ENCODE data around the gene NUP160.

The NUP160 gene

DNA sequence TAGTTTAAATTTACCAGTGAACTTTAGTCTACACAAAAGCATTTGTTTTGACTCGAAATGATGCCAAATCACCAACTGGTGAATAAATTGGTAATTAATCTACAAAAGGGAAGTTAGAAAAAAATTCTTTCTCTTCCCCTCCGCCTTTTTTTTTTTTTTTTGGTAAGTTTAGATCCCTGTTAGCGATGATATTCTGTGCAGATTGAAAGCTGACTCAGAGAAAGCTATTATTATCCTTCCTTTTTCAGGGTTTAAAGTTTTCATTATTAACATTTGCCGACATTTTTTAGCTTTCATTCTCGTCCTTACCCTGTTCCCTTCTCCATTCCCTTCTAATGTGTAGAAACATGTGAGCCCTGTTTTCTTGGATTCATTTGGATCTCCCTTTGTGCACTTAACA, 16.8 kb upstream of the NUP160 start:
- peak; percentile 9; the same call in 2 of the 3 replicates for ATAC-seq
- TF ChIP-seq ZNF70 (CRISPR knock-in tag; IDR thresholded peaks at IDR 0.05): no peak
- TF ChIP-seq, protein P1, sequence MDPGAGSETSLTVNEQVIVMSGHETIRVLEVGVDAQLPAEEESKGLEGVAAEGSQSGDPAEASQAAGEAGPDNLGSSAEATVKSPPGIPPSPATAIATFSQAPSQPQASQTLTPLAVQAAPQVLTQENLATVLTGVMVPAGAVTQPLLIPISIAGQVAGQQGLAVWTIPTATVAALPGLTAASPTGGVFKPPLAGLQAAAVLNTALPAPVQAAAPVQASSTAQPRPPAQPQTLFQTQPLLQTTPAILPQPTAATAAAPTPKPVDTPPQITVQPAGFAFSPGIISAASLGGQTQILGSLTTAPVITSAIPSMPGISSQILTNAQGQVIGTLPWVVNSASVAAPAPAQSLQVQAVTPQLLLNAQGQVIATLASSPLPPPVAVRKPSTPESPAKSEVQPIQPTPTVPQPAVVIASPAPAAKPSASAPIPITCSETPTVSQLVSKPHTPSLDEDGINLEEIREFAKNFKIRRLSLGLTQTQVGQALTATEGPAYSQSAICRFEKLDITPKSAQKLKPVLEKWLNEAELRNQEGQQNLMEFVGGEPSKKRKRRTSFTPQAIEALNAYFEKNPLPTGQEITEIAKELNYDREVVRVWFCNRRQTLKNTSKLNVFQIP (CRISPR knock-in tag; IDR thresholded peaks at IDR 0.05; ENCODE audit: borderline replicate concordance, low read depth): no peak
- TF ChIP-seq TCF4 (CRISPR knock-in tag; IDR thresholded peaks at IDR 0.05; ENCODE audit: borderline replicate concordance): no peak

DNA sequence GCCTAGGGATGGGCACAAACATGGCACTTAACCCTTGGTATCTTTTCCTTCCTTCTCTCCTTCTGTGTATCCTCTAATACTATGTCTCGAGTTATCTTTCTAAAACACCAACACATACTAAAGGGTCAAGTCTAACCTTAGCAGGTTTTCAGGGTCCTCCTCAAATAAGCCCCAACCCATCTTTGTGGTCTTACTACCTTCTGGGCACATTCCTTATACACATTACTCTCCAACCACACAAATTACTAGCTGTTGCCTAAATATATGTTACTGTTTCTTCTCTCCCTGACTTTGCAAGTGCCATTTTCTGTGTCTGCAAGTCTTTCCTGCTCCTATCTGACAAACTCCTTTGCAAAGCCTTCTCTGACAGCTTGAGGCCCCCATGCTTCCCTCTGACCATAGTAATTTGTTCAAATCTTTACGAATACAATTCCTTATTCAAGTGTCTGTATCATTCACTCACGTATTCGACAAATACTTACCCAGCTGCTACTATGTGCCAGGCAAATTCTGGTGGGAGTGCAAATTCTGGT, 15.8 kb upstream of the NUP160 start:
- TF ChIP-seq ZFP3 (CRISPR knock-in tag; IDR thresholded peaks at IDR 0.05): no peak
- TF ChIP-seq TOX (CRISPR knock-in tag; IDR thresholded peaks at IDR 0.05; ENCODE audit: borderline replicate concordance): no peak
- TF ChIP-seq, protein P2, sequence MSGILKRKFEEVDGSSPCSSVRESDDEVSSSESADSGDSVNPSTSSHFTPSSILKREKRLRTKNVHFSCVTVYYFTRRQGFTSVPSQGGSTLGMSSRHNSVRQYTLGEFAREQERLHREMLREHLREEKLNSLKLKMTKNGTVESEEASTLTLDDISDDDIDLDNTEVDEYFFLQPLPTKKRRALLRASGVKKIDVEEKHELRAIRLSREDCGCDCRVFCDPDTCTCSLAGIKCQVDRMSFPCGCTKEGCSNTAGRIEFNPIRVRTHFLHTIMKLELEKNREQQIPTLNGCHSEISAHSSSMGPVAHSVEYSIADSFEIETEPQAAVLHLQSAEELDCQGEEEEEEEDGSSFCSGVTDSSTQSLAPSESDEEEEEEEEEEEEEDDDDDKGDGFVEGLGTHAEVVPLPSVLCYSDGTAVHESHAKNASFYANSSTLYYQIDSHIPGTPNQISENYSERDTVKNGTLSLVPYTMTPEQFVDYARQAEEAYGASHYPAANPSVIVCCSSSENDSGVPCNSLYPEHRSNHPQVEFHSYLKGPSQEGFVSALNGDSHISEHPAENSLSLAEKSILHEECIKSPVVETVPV (CRISPR knock-in tag; IDR thresholded peaks at IDR 0.05): no peak
- TF ChIP-seq, protein P1 (CRISPR knock-in tag; IDR thresholded peaks at IDR 0.05; ENCODE audit: borderline replicate concordance, low read depth): no peak
- TF ChIP-seq ZNF8 (CRISPR knock-in tag; IDR thresholded peaks at IDR 0.05): no peak
- TF ChIP-seq, protein P3, sequence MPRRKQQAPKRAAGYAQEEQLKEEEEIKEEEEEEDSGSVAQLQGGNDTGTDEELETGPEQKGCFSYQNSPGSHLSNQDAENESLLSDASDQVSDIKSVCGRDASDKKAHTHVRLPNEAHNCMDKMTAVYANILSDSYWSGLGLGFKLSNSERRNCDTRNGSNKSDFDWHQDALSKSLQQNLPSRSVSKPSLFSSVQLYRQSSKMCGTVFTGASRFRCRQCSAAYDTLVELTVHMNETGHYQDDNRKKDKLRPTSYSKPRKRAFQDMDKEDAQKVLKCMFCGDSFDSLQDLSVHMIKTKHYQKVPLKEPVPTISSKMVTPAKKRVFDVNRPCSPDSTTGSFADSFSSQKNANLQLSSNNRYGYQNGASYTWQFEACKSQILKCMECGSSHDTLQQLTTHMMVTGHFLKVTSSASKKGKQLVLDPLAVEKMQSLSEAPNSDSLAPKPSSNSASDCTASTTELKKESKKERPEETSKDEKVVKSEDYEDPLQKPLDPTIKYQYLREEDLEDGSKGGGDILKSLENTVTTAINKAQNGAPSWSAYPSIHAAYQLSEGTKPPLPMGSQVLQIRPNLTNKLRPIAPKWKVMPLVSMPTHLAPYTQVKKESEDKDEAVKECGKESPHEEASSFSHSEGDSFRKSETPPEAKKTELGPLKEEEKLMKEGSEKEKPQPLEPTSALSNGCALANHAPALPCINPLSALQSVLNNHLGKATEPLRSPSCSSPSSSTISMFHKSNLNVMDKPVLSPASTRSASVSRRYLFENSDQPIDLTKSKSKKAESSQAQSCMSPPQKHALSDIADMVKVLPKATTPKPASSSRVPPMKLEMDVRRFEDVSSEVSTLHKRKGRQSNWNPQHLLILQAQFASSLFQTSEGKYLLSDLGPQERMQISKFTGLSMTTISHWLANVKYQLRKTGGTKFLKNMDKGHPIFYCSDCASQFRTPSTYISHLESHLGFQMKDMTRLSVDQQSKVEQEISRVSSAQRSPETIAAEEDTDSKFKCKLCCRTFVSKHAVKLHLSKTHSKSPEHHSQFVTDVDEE (CRISPR knock-in tag; IDR thresholded peaks at IDR 0.05): no peak
- no peak for TF ChIP-seq CSDC2 (CRISPR knock-in tag; IDR thresholded peaks at IDR 0.05)
- TF ChIP-seq ZNF565 (CRISPR knock-in tag; conservative IDR thresholded peaks at IDR 0.05; ENCODE audit: low read depth): no peak
- no peak for TF ChIP-seq RARB (CRISPR knock-in tag; IDR thresholded peaks at IDR 0.05)
- no peak for TF ChIP-seq PPARA (CRISPR knock-in tag; IDR thresholded peaks at IDR 0.05; ENCODE audit: borderline replicate concordance)
- TF ChIP-seq TCF4 (CRISPR knock-in tag; IDR thresholded peaks at IDR 0.05; ENCODE audit: borderline replicate concordance): no peak
- TF ChIP-seq ZNF70 (CRISPR knock-in tag; IDR thresholded peaks at IDR 0.05): no peak
- TF ChIP-seq ARNTL (CRISPR knock-in tag; IDR thresholded peaks at IDR 0.05; ENCODE audit: borderline replicate concordance, low read depth): no peak
- no peak for TF ChIP-seq SNAI2 (CRISPR knock-in tag; IDR thresholded peaks at IDR 0.05)
- TF ChIP-seq BACH2 (CRISPR knock-in tag; IDR thresholded peaks at IDR 0.05; ENCODE audit: borderline replicate concordance): no peak
- no peak for TF ChIP-seq ISL1 (CRISPR knock-in tag; IDR thresholded peaks at IDR 0.05)
- TF ChIP-seq, protein P4, sequence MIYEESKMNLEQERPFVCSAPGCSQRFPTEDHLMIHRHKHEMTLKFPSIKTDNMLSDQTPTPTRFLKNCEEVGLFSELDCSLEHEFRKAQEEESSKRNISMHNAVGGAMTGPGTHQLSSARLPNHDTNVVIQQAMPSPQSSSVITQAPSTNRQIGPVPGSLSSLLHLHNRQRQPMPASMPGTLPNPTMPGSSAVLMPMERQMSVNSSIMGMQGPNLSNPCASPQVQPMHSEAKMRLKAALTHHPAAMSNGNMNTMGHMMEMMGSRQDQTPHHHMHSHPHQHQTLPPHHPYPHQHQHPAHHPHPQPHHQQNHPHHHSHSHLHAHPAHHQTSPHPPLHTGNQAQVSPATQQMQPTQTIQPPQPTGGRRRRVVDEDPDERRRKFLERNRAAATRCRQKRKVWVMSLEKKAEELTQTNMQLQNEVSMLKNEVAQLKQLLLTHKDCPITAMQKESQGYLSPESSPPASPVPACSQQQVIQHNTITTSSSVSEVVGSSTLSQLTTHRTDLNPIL (CRISPR knock-in tag; IDR thresholded peaks at IDR 0.05; ENCODE audit: low read depth): no peak
- TF ChIP-seq ESRRG (CRISPR knock-in tag; IDR thresholded peaks at IDR 0.05): no peak
- no peak for TF ChIP-seq GLIS3 (CRISPR knock-in tag; IDR thresholded peaks at IDR 0.05)
- no peak for TF ChIP-seq ZFP30 (CRISPR knock-in tag; IDR thresholded peaks at IDR 0.05)
- ATAC-seq: peak; percentile 9

DNA sequence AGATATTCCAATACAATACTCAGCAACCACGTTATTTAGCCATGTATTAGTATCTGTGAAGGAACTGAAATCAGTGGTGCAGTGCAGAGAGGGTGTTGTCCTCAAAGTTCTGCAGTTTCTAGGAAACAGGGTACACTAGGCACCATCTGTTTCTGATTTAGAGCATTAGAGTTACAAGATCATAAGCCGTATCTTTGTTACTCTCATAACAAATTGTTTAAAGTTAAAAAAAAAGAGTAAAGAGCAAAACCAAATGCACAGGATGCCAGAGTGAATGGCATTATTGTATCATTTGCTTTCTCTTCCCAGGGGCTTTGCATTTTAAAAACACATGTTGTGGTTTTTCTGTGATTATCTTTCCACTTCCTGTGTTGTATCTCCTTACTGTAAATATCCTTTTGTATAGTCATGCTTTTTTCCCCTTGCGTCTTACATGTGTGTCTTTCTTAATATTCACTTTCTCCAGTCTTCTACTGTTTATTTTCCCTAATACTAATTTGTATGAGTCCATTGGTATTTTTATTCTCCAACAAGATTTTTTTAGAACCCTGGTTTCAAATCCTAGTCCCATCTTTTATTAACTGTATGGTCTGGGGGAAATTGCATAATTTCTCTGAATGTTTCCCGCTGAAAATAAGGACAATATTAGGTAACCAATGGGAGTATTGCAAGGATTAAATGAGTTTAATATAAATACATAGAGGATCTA, 15.2 kb upstream of the NUP160 start:
- TF ChIP-seq TCF4 (CRISPR knock-in tag; IDR thresholded peaks at IDR 0.05; ENCODE audit: borderline replicate concordance): peak; percentile 84
- TF ChIP-seq ISL1 (CRISPR knock-in tag; IDR thresholded peaks at IDR 0.05): peak; percentile 66
- TF ChIP-seq SNAI2 (CRISPR knock-in tag; IDR thresholded peaks at IDR 0.05): no peak
- TF ChIP-seq BACH2 (CRISPR knock-in tag; IDR thresholded peaks at IDR 0.05; ENCODE audit: borderline replicate concordance): no peak
- no peak for TF ChIP-seq GLIS3 (CRISPR knock-in tag; IDR thresholded peaks at IDR 0.05)
- TF ChIP-seq ZC3H10 (CRISPR knock-in tag; IDR thresholded peaks at IDR 0.05): no peak
- TF ChIP-seq, protein P2 (CRISPR knock-in tag; IDR thresholded peaks at IDR 0.05): no peak
- TF ChIP-seq, protein P5, sequence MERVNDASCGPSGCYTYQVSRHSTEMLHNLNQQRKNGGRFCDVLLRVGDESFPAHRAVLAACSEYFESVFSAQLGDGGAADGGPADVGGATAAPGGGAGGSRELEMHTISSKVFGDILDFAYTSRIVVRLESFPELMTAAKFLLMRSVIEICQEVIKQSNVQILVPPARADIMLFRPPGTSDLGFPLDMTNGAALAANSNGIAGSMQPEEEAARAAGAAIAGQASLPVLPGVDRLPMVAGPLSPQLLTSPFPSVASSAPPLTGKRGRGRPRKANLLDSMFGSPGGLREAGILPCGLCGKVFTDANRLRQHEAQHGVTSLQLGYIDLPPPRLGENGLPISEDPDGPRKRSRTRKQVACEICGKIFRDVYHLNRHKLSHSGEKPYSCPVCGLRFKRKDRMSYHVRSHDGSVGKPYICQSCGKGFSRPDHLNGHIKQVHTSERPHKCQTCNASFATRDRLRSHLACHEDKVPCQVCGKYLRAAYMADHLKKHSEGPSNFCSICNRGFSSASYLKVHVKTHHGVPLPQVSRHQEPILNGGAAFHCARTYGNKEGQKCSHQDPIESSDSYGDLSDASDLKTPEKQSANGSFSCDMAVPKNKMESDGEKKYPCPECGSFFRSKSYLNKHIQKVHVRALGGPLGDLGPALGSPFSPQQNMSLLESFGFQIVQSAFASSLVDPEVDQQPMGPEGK (CRISPR knock-in tag; IDR thresholded peaks at IDR 0.05; ENCODE audit: borderline replicate concordance): no peak
- TF ChIP-seq TOX (CRISPR knock-in tag; IDR thresholded peaks at IDR 0.05; ENCODE audit: borderline replicate concordance): no peak
- no peak for TF ChIP-seq ZNF8 (CRISPR knock-in tag; IDR thresholded peaks at IDR 0.05)
- no peak for TF ChIP-seq PPARA (CRISPR knock-in tag; IDR thresholded peaks at IDR 0.05; ENCODE audit: borderline replicate concordance)
- 0 out of 2 replicates have a peak, but pooled peaks have one; percentile 44 for TF ChIP-seq ZNF70 (CRISPR knock-in tag; IDR thresholded peaks at IDR 0.05)
- peak; percentile 90 for ATAC-seq
